IMR-90 (cell line): ENCODE data around the gene CAPN5. TPM values are rescaled to one million over a fixed set of nuclear protein-coding genes. Genes with fewer than 3 reads are reported as not detected.

Experiments used
- ATAC-seq: fragments of 200-7000 bp; cut with Tn5 transposase; 2 replicates; pipeline ENCODE4 v1.9.1; 2020; ENCODE audit warnings: low read depth, mild to moderate bottlenecking, moderate library complexity
- BruUV-seq: library from RNA; stranded (reverse); fragments of 400-500 nt; replicated peaks from 2 replicates; lab custom pipeline; 2021; lab: Mats Ljungman, UMichigan
- CTCF ChIA-PET: fragments of 300-600 bp; formaldehyde crosslinking; extraction: SDS; loops from one replicate; lab custom pipeline; 2021; ENCODE audit warnings: antibody characterized with exemption; lab: Yijun Ruan, JAX
- POLR2A ChIA-PET: fragments of 300-600 bp; sonication (Branson Sonifier 250); formaldehyde crosslinking; loops from one replicate; lab custom pipeline; 2022; ENCODE audit warnings: antibody characterized with exemption; ENCODE audit not compliant: unreplicated experiment; lab: Charles Lee
- DNase-seq: peaks from one replicate; pipeline ENCODE4 v3.0.0; 2013
- H2AFZ ChIP-seq: replicated peaks from 2 replicates; pipeline ENCODE3; 2013; ENCODE audit warnings: low read length, mild to moderate bottlenecking; ENCODE audit not compliant: poor library complexity
- H2AK5ac ChIP-seq: 2 replicates; pipeline ENCODE4 v1.6.1; 2013; ENCODE audit warnings: low read depth, low read length, inconsistent platforms
- H2AK9ac ChIP-seq: replicated peaks from 2 replicates; pipeline ENCODE3; 2013; ENCODE audit warnings: mild to moderate bottlenecking, low read depth, low read length, moderate library complexity; ENCODE audit not compliant: poor library complexity
- H2BK120ac ChIP-seq: 2 replicates; pipeline ENCODE4 v1.6.1; 2013; ENCODE audit warnings: low read depth, low read length, inconsistent platforms
- H2BK15ac ChIP-seq: 3 replicates; pipeline ENCODE4 v1.6.1; 2013; ENCODE audit warnings: low read depth, low read length, inconsistent platforms
- H2BK20ac ChIP-seq: 2 replicates; pipeline ENCODE4 v1.6.1; 2013; ENCODE audit warnings: low read depth, mild to moderate bottlenecking, inconsistent platforms, low read length, moderate library complexity
- H2BK5ac ChIP-seq: 2 replicates; pipeline ENCODE4 v1.6.1; 2013; ENCODE audit warnings: mild to moderate bottlenecking, low read depth, low read length, inconsistent platforms; ENCODE audit not compliant: poor library complexity, severe bottlenecking
- H3K14ac ChIP-seq: replicated peaks from 2 replicates; pipeline ENCODE4 v1.6.1; 2013; ENCODE audit warnings: low read depth, low read length, inconsistent platforms
- H3K18ac ChIP-seq: 2 replicates; pipeline ENCODE4 v1.6.1; 2013; ENCODE audit warnings: low read depth, low read length, control low read depth
- H3K23ac ChIP-seq: 2 replicates; pipeline ENCODE4 v1.6.1; 2013; ENCODE audit warnings: low read depth, low read length, inconsistent platforms
- H3K27ac ChIP-seq: 2 replicates; pipeline ENCODE4 v1.5.1; 2013; ENCODE audit warnings: mild to moderate bottlenecking, control low read depth, low read length; ENCODE audit not compliant: insufficient read depth
- H3K27me3 ChIP-seq: 2 replicates; pipeline ENCODE4 v1.6.1; 2013; ENCODE audit warnings: low read length; ENCODE audit not compliant: control insufficient read depth, insufficient read depth
- H3K36me3 ChIP-seq: 2 replicates; pipeline ENCODE4 v1.6.1; 2013; ENCODE audit warnings: low read length, mixed read lengths; ENCODE audit not compliant: control insufficient read depth, insufficient read depth
- H3K4ac ChIP-seq: 2 replicates; pipeline ENCODE4 v1.6.1; 2013; ENCODE audit warnings: low read depth, low read length, inconsistent platforms
- H3K4me1 ChIP-seq: 2 replicates; pipeline ENCODE4 v1.6.1; 2013; ENCODE audit warnings: low read length, mixed read lengths; ENCODE audit not compliant: control insufficient read depth, insufficient read depth
- H3K4me2 ChIP-seq: 2 replicates; pipeline ENCODE4 v1.6.1; 2013; ENCODE audit warnings: low read depth, mild to moderate bottlenecking, control low read depth, low read length, moderate library complexity
- H3K4me3 ChIP-seq: 2 replicates; pipeline ENCODE4 v1.5.1; 2013; ENCODE audit warnings: low read depth, mild to moderate bottlenecking, control low read depth, low read length, moderate library complexity; ENCODE audit not compliant: insufficient read depth
- H3K56ac ChIP-seq: 2 replicates; pipeline ENCODE4 v1.6.1; 2013; ENCODE audit warnings: low read length, inconsistent platforms; ENCODE audit not compliant: insufficient read depth; ENCODE audit errors: extremely low read depth
- H3K79me1 ChIP-seq, 2 experiments: 2 replicates each; pipeline ENCODE4 v1.6.1; 2013; ENCODE audit warnings: low read length in 2 of 2, inconsistent platforms in 1 of 2, low read depth in 1 of 2
- H3K9ac ChIP-seq: 2 replicates; pipeline ENCODE4 v1.6.1; 2013; ENCODE audit warnings: low read depth, low read length, control low read depth
- H3K9me1 ChIP-seq: 2 replicates; pipeline ENCODE4 v1.6.1; 2013; ENCODE audit warnings: low read length, inconsistent platforms; ENCODE audit not compliant: insufficient read depth
- H3K9me3 ChIP-seq: 2 replicates; pipeline ENCODE4 v1.6.1; 2013; ENCODE audit warnings: low read length; ENCODE audit not compliant: control insufficient read depth, insufficient read depth
- H4K20me1 ChIP-seq: 2 replicates; pipeline ENCODE4 v1.6.1; 2013; ENCODE audit warnings: low read length, inconsistent platforms; ENCODE audit not compliant: insufficient read depth
- H4K5ac ChIP-seq: 2 replicates; pipeline ENCODE4 v1.6.1; 2013; ENCODE audit warnings: mild to moderate bottlenecking, low read depth, low read length, control low read depth
- H4K8ac ChIP-seq, 2 experiments: 2 replicates each; pipeline ENCODE4 v1.6.1; 2013; ENCODE audit warnings: low read depth in 2 of 2, low read length in 2 of 2, control low read depth in 1 of 2, inconsistent platforms in 1 of 2
- H4K91ac ChIP-seq: 2 replicates; pipeline ENCODE4 v1.6.1; 2013; ENCODE audit warnings: low read depth, low read length, inconsistent platforms; ENCODE audit not compliant: insufficient read depth
- BHLHE40 ChIP-seq: fragments of 150-350 bp; IDR thresholded peaks from 2 replicates; pipeline ENCODE4 v1.6.1; 2016; ENCODE audit warnings: mild to moderate bottlenecking, low read depth, low read length
- CEBPB ChIP-seq: IDR thresholded peaks from 2 replicates; pipeline ENCODE4 v1.6.1; 2012; ENCODE audit warnings: low read depth, low read length, improper control_type of control experiment
- MXI1 ChIP-seq: IDR thresholded peaks from 2 replicates; pipeline ENCODE4 v1.6.1; 2012; ENCODE audit warnings: low read depth, mild to moderate bottlenecking, low read length, moderate library complexity, borderline replicate concordance
- RCOR1 ChIP-seq: IDR thresholded peaks from 2 replicates; pipeline ENCODE4 v1.6.1; 2012; ENCODE audit warnings: mild to moderate bottlenecking, low read length, improper control_type of control experiment; ENCODE audit not compliant: insufficient replicate concordance
- WGBS, 2 experiments: methylation state at CpG; one replicate each; pipeline versions ENCODE4 v1.1.5 to v1.1.7; 2013; ENCODE audit warnings: missing lambda C conversion rate in 2 of 2; ENCODE audit not compliant: insufficient read length in 1 of 2; ENCODE audit errors: extremely low coverage in 2 of 2; 5-methylcytosine and 5-hydroxymethylcytosine counted together
- dilution Hi-C: fragments of 300-500 bp; cut with HindIII; formaldehyde crosslinking; loops from one replicate; pipeline ENCODE4 v1.14.3; 2018; ENCODE audit warnings: low sequenced_read_pairs; ENCODE audit not compliant: unreplicated experiment
- in situ Hi-C: fragments of 300-500 bp; cut with MboI; formaldehyde crosslinking; loops from 3 replicates; pipeline ENCODE4 v1.14.3; 2019; ENCODE audit warnings: low sequenced_read_pairs, inconsistent platforms, mixed read lengths
- intact Hi-C: fragments of 100-400 bp; cut with micrococcal nuclease; formaldehyde crosslinking; loops from 2 replicates; pipeline ENCODE4 v1.10.0; 2022
- polyA plus RNA-seq, 3 experiments: library from polyadenylated mRNA; depleted of rRNA; stranded (reverse); fragments of >200 nt; gene quantifications; 2 replicates each; pipeline ENCODE4 v1.2.3, GENCODE V29; 2012; ENCODE audit warnings: low replicate concordance in 1 of 3
- total RNA-seq: library from RNA; depleted of rRNA; stranded (reverse); fragments of >200 nt; gene quantifications from 2 replicates; pipeline ENCODE4 v1.2.3, GENCODE V29; 2012
- TF ChIP-seq, protein P1 (sequence below): fragments of 150-350 bp; IDR thresholded peaks from 2 replicates; pipeline ENCODE4 v1.6.1; 2016; ENCODE audit warnings: low read depth, mild to moderate bottlenecking, low read length, moderate library complexity, borderline replicate concordance

Gene CAPN5
- total and polyA plus RNA-seq, 2 of the 4 experiments (the other 2 are of a cell fraction), result 8.1 to 24.0 TPM

DNA sequence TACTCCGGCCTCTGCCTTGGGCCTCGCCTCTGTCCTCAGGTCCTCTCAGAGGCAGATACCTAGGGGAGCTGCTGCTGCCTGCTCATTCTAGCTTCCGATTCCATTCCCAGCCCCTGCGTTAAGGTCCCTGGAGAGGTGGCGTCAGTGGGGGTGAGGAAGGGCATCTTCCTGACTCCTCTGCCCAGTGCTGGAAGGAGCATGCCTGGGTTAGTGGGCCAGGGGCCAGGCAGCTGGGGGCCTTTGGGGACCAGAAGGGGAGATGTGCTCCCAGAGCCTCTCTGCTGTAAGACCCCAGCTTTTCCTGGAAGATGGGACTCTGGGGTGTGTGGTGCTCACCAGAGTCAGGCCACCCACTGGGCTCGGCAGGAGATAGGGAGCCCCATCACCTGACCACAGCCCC lies 57.7 kb downstream of the CAPN5 start:
- Histone ChIP-seq H4K5ac (no peak overlapping the region), H2AK9ac (no peak overlapping the region), H3K4me2 (no peak overlapping the region), H3K79me1 (no peaks in the 10 kb centered on the region), H3K14ac (no peak overlapping the region), H2BK20ac (no peak overlapping the region), H3K9me1 (no peaks in the 10 kb centered on the region; the same call in 1 of the 2 replicates), H3K27me3 (no peaks in the 10 kb centered on the region), H3K27ac (no peak overlapping the region), H3K36me3 (peaks cover 18% of the 10 kb centered on the region; the same call in 1 of the 2 replicates), H3K9ac (no peak overlapping the region), H3K4me1 (peaks cover 6% of the 10 kb centered on the region; the same call in 1 of the 2 replicates), H2BK120ac (no peak overlapping the region), H3K23ac (no peak overlapping the region), H2AK5ac (no peak overlapping the region), H2AFZ (no peak overlapping the region), H3K4me3 (no peak overlapping the region), H3K9me3 (no peaks in the 10 kb centered on the region), H3K18ac (no peak overlapping the region), H4K91ac (no peak overlapping the region), H4K20me1 (no peaks in the 10 kb centered on the region), H3K4ac (no peak overlapping the region), H2BK15ac (no peak overlapping the region), H3K56ac (no peak overlapping the region), H2BK5ac (no peak overlapping the region), H4K8ac (no peak overlapping the region)
- POLR2A ChIA-PET, result no interaction called here
- WGBS, 2 experiments, result no CpG with 5 or more reads among the region's 6 CpGs
- ATAC-seq (no peak), DNase-seq (no peak)
- CTCF ChIA-PET, result no interaction called here
- dilution Hi-C loops, result no loop called here
- intact Hi-C loops, result no loop called here
- no TSS peak for BruUV-seq
- in situ Hi-C loops, result loop anchor here (10.0 kb wide), 1 partner anchor 60 kb away; no protein-coding TSS in a partner anchor
- TF ChIP-seq, protein P1, sequence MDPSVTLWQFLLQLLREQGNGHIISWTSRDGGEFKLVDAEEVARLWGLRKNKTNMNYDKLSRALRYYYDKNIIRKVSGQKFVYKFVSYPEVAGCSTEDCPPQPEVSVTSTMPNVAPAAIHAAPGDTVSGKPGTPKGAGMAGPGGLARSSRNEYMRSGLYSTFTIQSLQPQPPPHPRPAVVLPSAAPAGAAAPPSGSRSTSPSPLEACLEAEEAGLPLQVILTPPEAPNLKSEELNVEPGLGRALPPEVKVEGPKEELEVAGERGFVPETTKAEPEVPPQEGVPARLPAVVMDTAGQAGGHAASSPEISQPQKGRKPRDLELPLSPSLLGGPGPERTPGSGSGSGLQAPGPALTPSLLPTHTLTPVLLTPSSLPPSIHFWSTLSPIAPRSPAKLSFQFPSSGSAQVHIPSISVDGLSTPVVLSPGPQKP, result no peak
- no peak for TF ChIP-seq MXI1
- no peak for TF ChIP-seq CEBPB
- TF ChIP-seq BHLHE40, result no peak
- no peak for TF ChIP-seq RCOR1
